Left cardiac atrium (tissue), 4 donors: ENCODE measurements around the gene FLNC. TPM values are rescaled to one million over a fixed set of nuclear protein-coding genes. Genes with fewer than 3 reads are reported as not detected.

Experiments used
- ATAC-seq, 2 donors: fragments of 200-7000 bp; cut with Tn5 transposase; one replicate each; pipeline ENCODE4 v1.9.1; 2020; ENCODE audit warnings: mild to moderate bottlenecking in 2 of 2, moderate library complexity in 2 of 2
- DNase-seq: peaks from one replicate; pipeline ENCODE4 v3.0.0-alpha.2; 2020
- intact Hi-C, 2 donors: fragments of 100-400 bp; cut with DNase I; formaldehyde crosslinking; loops; one replicate each; pipeline versions ENCODE4 v1.14.1 to v1.15.1; 2022 to 2023
- total RNA-seq, 2 donors: library from RNA; stranded (reverse); fragmentation: NEBNext Ultra II Directional; extraction: Animal tissue kit (Norgen Biotek cat#: 25700); gene quantifications; one replicate each; pipeline ENCODE4 v1.2.1, GENCODE V29; 2021
- donor health status: DM: no; HTN: yes; CAD: no.
- donor health status: DM: no; HTN: yes; CAD: no; lungs with severe emphysema.
- donor health status: DM: yes; HTN: yes; CAD: no.
- donor health status: Dilated cardiomyopathy.

Gene FLNC
- total RNA-seq, 2 donors from 2014 or later, result 226 to 257 TPM

GRCh38 chr7:128829391-128830166 is 627 bp upstream of the FLNC start:
- DNase-seq, result no peak
- intact Hi-C loops, result no loop called here
- peak in 1 of 2 donors; percentile 6 for ATAC-seq

- peak; percentile 61 for DNase-seq
- intact Hi-C loops, result no loop called here
- ATAC-seq, result peak; percentile 13 to 46
These were observed 1.2 kb downstream of the FLNC start for GRCh38 chr7:128831178-128831993.

GRCh38 chr7:128831994-128832879 is 2.0 kb downstream of the FLNC start:
- intact Hi-C loops, result no loop called here
- ATAC-seq (peak; percentile 4 to 12), DNase-seq (peak; percentile 60)

- no peak for DNase-seq
- intact Hi-C loops, result no loop called here
- ATAC-seq, result no peak
These were observed 2.6 kb downstream of the FLNC start for GRCh38 chr7:128832880-128833147.

- peak; percentile 20 to 36 for ATAC-seq
- DNase-seq, result peak; percentile 75
- intact Hi-C loops, result no loop called here
These were observed 3.1 kb downstream of the FLNC start for GRCh38 chr7:128833148-128833945.

- DNase-seq (no peak), ATAC-seq (peak in 1 of 2 donors; percentile 0)
- intact Hi-C loops, result no loop called here
These were observed 3.7 kb downstream of the FLNC start for GRCh38 chr7:128833946-128834325.

GRCh38 chr7:128835231-128835751 is 5.1 kb downstream of the FLNC start:
- ATAC-seq (no peak), DNase-seq (no peak)
- intact Hi-C loops, result no loop called here

GRCh38 chr7:128835790-128836641 is 5.8 kb downstream of the FLNC start:
- ATAC-seq, result peak in 1 of 2 donors; percentile 0
- intact Hi-C loops, result no loop called here
- no peak for DNase-seq

- intact Hi-C loops, result no loop called here
- no peak for DNase-seq
- ATAC-seq, result no peak
These were observed 6.6 kb downstream of the FLNC start for GRCh38 chr7:128836729-128837348.

GRCh38 chr7:128837521-128837921 is 7.3 kb downstream of the FLNC start:
- no peak for DNase-seq

GRCh38 chr7:128838109-128838779 is 8.0 kb downstream of the FLNC start:
- intact Hi-C loops, result no loop called here
- no peak for ATAC-seq
- DNase-seq, result no peak

More at GRCh38 chr7:128837521-128837921, 7.3 kb downstream of the FLNC start:
- intact Hi-C loops, result no loop called here
- ATAC-seq, result no peak

GRCh38 chr7:128838981-128839731 is 8.9 kb downstream of the FLNC start:
- DNase-seq (no peak), ATAC-seq (no peak)
- intact Hi-C loops, result no loop called here

GRCh38 chr7:128839751-128840177 is 9.6 kb downstream of the FLNC start:
- DNase-seq (no peak), ATAC-seq (no peak)
- intact Hi-C loops, result no loop called here

GRCh38 chr7:128840326-128841170 is 10.3 kb downstream of the FLNC start:
- intact Hi-C loops, result no loop called here
- ATAC-seq (no peak), DNase-seq (no peak)

- DNase-seq, result no peak
- no peak for ATAC-seq
These were observed 11.0 kb downstream of the FLNC start for GRCh38 chr7:128841171-128841690.

More at GRCh38 chr7:128841171-128841690, 11.0 kb downstream of the FLNC start:
- intact Hi-C loops, result no loop called here
